Suprapubic skin (tissue), 4 donors: ENCODE data around the gene DHX34. TPM values are rescaled to one million over a fixed set of nuclear protein-coding genes. Genes with fewer than 3 reads are reported as not detected.

Source experiments
- DNase-seq, 2 donors: peaks; one replicate each; pipeline ENCODE4 v3.0.0-alpha.2; 2019; ENCODE audit warnings: low spot score in 2 of 2
- H3K27ac ChIP-seq: fragments of 200-600 bp; sonication (generic); one replicate; pipeline ENCODE4 v1.5.1; 2019
- H3K27me3 ChIP-seq: fragments of 200-600 bp; sonication (generic); one replicate; pipeline ENCODE4 v1.5.1; 2019
- H3K36me3 ChIP-seq: fragments of 200-600 bp; sonication (generic); one replicate; pipeline ENCODE4 v1.5.1; 2019
- H3K4me1 ChIP-seq: fragments of 200-600 bp; sonication (generic); one replicate; pipeline ENCODE4 v1.5.1; 2019
- H3K4me3 ChIP-seq: fragments of 200-600 bp; sonication (generic); one replicate; pipeline ENCODE4 v1.5.1; 2019; ENCODE audit warnings: mild to moderate bottlenecking
- H3K9me3 ChIP-seq: fragments of 200-600 bp; sonication (generic); one replicate; pipeline ENCODE4 v1.5.1; 2019
- EP300 ChIP-seq: sonication (generic); formaldehyde crosslinking; IDR thresholded peaks from one replicate; pipeline ENCODE4 v1.6.1; 2017; ENCODE audit warnings: antibody characterized with exemption
- POLR2A ChIP-seq, 2 donors: fragments of 450-650 bp; IDR thresholded peaks; one replicate each; pipeline ENCODE4 v1.6.1; 2017; ENCODE audit warnings: antibody characterized with exemption in 2 of 2, mild to moderate bottlenecking in 2 of 2, moderate library complexity in 2 of 2
- POLR2AphosphoS5 ChIP-seq, 3 donors: sonication (generic); formaldehyde crosslinking; IDR thresholded peaks; one replicate each; pipeline ENCODE4 v1.6.1; 2017; ENCODE audit warnings: antibody characterized with exemption in 3 of 3
- WGBS: methylation state at CpG from one replicate; pipeline ENCODE4 v1.1.5; 2018; 5-methylcytosine and 5-hydroxymethylcytosine counted together
- total RNA-seq, 4 donors: library from RNA; depleted of rRNA; stranded (reverse); fragments of >200 nt; gene quantifications; one replicate each; pipeline ENCODE4 v1.1.0, GENCODE V29; 2016
- TF ChIP-seq, protein P1 (sequence below), 2 donors: fragments of 200-600 bp in 1 of 2; fragments of 450-650 bp in 1 of 2; sonication (generic) in 1 of 2; IDR thresholded peaks; one replicate each; pipeline ENCODE4 v1.5.1; 2016 to 2019; ENCODE audit warnings: antibody characterized with exemption in 2 of 2, mild to moderate bottlenecking in 1 of 2, moderate library complexity in 1 of 2

The DHX34 gene
- total RNA-seq, 4 donors from 2014 or later: 21.6 to 32.2 (median 25.3) TPM

DNA sequence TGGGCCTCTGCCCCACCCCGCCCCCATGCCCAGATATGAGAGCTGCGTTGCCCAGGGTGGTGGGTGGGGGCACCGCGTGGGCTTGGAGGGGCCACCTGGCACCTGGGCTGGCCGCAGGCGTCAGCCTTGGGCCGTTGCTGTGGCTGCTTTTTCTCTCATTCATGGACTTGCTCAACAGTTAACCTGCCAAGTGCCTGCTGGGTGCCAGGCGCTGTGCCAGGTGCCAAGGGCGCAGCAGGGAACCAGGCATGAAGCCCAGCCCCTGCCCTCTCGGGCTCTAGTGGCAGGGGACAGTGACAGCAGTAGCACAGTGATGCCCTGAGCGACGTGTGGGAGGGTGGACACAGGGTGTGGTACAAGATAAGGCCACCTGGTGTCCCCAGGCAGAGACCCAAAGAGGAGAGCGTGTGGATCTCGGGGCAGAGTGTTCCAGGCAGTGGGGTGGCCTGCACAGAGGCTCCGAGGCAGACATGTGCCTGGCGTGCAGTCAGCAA is 28.1 kb downstream of the DHX34 start:
- Histone ChIP-seq H3K27ac (no peak overlapping the region), H3K4me1 (no peaks in the 10 kb centered on the region), H3K27me3 (no peaks in the 10 kb centered on the region), H3K9me3 (no peaks in the 10 kb centered on the region), H3K36me3 (peaks cover 100% of the 10 kb centered on the region), H3K4me3 (no peak overlapping the region)
- no peak for DNase-seq
- TF ChIP-seq EP300: no peak
- TF ChIP-seq POLR2A (IDR thresholded peaks at IDR 0.05): no peak
- TF ChIP-seq, protein P1, sequence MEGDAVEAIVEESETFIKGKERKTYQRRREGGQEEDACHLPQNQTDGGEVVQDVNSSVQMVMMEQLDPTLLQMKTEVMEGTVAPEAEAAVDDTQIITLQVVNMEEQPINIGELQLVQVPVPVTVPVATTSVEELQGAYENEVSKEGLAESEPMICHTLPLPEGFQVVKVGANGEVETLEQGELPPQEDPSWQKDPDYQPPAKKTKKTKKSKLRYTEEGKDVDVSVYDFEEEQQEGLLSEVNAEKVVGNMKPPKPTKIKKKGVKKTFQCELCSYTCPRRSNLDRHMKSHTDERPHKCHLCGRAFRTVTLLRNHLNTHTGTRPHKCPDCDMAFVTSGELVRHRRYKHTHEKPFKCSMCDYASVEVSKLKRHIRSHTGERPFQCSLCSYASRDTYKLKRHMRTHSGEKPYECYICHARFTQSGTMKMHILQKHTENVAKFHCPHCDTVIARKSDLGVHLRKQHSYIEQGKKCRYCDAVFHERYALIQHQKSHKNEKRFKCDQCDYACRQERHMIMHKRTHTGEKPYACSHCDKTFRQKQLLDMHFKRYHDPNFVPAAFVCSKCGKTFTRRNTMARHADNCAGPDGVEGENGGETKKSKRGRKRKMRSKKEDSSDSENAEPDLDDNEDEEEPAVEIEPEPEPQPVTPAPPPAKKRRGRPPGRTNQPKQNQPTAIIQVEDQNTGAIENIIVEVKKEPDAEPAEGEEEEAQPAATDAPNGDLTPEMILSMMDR (IDR thresholded peaks at IDR 0.05): no peak
- TF ChIP-seq POLR2AphosphoS5 (IDR thresholded peaks at IDR 0.05): no peak
- 92% methylated on average over 9 of the region's 16 CpGs for WGBS

DNA sequence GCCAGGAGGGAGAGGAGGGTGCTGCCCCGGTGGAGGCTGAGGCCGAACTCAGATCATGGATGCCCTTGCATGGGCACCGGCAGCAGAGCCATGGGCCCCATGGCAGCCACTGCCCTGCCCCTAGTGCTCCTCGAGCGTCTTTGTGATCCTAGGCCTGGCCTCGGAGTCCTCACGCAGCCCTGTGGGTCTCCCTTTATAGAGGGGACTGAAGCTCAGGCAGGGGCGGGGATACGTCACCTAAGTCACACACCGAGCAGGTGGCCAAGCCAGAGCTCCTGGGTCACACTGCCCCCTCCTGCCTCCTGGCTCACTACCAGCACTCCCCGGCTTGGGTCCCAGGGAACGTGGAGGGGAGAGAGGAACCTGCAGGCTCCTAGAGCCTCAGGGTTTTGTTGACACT is 28.7 kb downstream of the DHX34 start:
- no peak overlapping the region for H3K27ac ChIP-seq
- H3K4me3 ChIP-seq: no peak overlapping the region
- WGBS: no CpG with 5 or more reads among the region's 12 CpGs

DNA sequence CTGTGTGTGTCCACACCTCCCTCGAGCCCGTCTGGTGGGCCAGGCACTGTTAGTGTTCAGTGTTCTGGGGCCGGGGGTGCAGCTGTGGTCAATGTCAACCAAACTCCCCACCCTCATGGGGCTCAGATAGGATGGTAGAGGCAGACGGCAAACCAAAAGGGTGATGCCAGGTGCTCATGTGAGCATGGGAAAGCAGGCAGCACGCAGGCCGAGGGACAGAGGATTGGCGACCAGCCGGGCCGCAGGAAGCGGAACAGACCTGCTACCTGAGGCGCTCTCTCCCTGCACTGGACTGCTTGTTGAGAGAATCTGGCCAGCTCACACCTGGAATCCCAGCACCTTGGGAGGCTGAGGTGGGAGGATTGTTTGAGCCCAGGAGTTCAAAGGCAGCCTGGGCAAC is 29.1 kb downstream of the DHX34 start:
- TF ChIP-seq EP300 (no peak), POLR2A (IDR thresholded peaks at IDR 0.05) (no peak), POLR2AphosphoS5 (IDR thresholded peaks at IDR 0.05) (no peak)
- TF ChIP-seq, protein P1 (IDR thresholded peaks at IDR 0.05): no peak
- WGBS: 93% methylated on average over 8 of the region's 11 CpGs
- no peak for DNase-seq
- Histone ChIP-seq H3K4me3 (no peak overlapping the region), H3K4me1 (no peaks in the 10 kb centered on the region), H3K27ac (no peak overlapping the region), H3K36me3 (peaks cover 93% of the 10 kb centered on the region), H3K27me3 (no peaks in the 10 kb centered on the region), H3K9me3 (no peaks in the 10 kb centered on the region)

More for the DNA sequence above, 28.7 kb downstream of the DHX34 start:
- no peak for DNase-seq
- no peaks in the 10 kb centered on the region for H3K27me3 ChIP-seq
- no peaks in the 10 kb centered on the region for H3K9me3 ChIP-seq
- H3K36me3 ChIP-seq: peaks cover 98% of the 10 kb centered on the region
- TF ChIP-seq POLR2A (IDR thresholded peaks at IDR 0.05) (no peak), POLR2AphosphoS5 (IDR thresholded peaks at IDR 0.05) (no peak), EP300 (no peak)
- TF ChIP-seq, protein P1 (IDR thresholded peaks at IDR 0.05): no peak
- H3K4me1 ChIP-seq: no peaks in the 10 kb centered on the region

DNA sequence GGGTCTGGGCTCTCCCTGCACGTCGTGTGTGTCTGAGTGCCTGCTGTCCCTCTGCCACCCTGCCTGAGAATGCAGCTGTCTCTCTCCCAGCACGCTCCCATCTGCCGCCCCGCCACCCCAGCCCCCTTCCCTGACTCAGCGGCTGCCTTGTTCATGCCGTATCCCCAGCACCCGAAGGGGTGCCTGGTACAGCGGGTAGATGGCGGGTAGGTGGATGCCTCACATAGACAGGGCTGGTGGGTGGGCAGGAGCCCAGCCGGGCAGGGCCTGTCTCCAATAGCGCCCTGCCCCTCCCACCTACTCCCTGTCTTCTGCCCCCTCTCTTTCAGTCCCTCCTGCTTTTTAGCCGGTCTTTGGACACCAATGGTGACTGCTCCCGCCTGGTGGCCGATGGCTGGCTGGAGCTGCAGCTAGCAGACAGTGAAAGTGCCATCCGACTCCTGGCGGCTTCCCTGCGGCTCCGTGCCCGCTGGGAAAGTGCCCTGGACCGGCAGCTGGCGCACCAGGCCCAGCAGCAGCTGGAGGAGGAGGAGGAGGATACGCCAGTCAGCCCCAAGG is 30.3 kb downstream of the DHX34 start:
- Histone ChIP-seq H3K36me3 (peaks cover 81% of the 10 kb centered on the region), H3K27me3 (no peaks in the 10 kb centered on the region), H3K27ac (no peak overlapping the region), H3K4me1 (no peaks in the 10 kb centered on the region), H3K4me3 (no peak overlapping the region), H3K9me3 (no peaks in the 10 kb centered on the region)
- TF ChIP-seq, protein P1 (IDR thresholded peaks at IDR 0.05): no peak
- TF ChIP-seq POLR2AphosphoS5 (IDR thresholded peaks at IDR 0.05) (no peak), EP300 (no peak), POLR2A (IDR thresholded peaks at IDR 0.05) (no peak)
- 85% methylated on average over 10 of the region's 23 CpGs for WGBS
- no peak for DNase-seq

DNA sequence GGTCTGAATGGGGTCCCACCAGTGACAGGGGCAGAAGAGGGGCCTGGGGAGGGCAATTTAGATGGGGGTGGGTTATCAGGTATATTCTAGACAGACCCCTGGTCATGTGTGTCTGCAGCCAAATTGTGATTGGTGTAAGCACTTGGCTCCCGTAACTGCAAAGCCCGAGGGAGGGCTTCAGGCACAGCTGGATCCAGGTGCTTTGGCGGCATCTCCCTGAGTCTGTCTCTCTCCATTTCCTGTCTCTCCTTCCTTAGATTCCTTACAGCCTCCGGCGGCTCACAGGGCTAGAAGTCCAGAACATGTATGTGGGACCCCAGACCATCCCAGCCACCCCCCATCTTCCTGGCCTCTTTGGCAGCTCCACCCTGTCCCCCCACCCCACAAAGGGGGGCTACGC is 31.4 kb downstream of the DHX34 start:
- 93% methylated on average over 6 of the region's 6 CpGs for WGBS
- H3K9me3 ChIP-seq: no peaks in the 10 kb centered on the region
- TF ChIP-seq POLR2AphosphoS5 (IDR thresholded peaks at IDR 0.05) (no peak), POLR2A (IDR thresholded peaks at IDR 0.05) (no peak), EP300 (no peak)
- TF ChIP-seq, protein P1 (IDR thresholded peaks at IDR 0.05): no peak
- DNase-seq: no peak
- H3K4me1 ChIP-seq: no peaks in the 10 kb centered on the region
- no peak overlapping the region for H3K27ac ChIP-seq
- H3K4me3 ChIP-seq: no peak overlapping the region
- peaks cover 70% of the 10 kb centered on the region for H3K36me3 ChIP-seq
- no peaks in the 10 kb centered on the region for H3K27me3 ChIP-seq
